SH-SY5Y (cell line): Measurements from ENCODE around the gene TSHZ1.

Source experiments
- GATA2 ChIP-seq: IDR thresholded peaks from 2 replicates; pipeline ENCODE4 v1.6.1; 2011; ENCODE audit warnings: mild to moderate bottlenecking, low read depth, low read length
- GATA3 ChIP-seq: IDR thresholded peaks from 2 replicates; pipeline ENCODE4 v1.6.1; 2011; ENCODE audit warnings: low read depth, mild to moderate bottlenecking, low read length, moderate library complexity

DNA sequence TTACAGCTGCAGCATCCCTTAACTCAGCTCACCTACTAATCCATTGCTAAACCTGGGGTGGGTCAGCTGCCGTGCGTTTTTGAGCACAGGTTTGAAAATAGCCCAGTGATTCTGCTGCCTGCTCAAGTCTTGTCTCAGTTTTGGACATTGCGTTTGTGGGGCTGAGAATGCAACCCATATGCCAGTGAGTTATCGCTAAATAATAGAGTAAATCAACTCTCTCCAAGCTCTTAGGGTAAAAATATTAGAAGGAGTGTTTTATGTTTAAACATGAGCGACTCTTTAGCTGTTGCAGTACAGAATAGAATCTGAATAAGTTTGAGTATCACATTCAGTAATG, 2.1 kb downstream of the TSHZ1 start:
- TF ChIP-seq GATA2 (no peak), GATA3 (no peak)
